Measurements from ENCODE around the gene SPATA33.

GRCh38 chr16:89618109-89618998 is 39.3 kb upstream of the SPATA33 start:
- TF ChIP-seq CTCF (IDR thresholded peaks at IDR 0.05) (no peak), POLR2AphosphoS5 (IDR thresholded peaks at IDR 0.05) (no peak), POLR2A (IDR thresholded peaks at IDR 0.05) (no peak)

Data from transverse colon (tissue), 4 donors.